Measurements from ENCODE around the gene MCC.
"Not testable (repeated sequence)": the region's sequence is repeated elsewhere in the genome, so short reads cannot be mapped to it uniquely, and the experiment has no call there.

DNA sequence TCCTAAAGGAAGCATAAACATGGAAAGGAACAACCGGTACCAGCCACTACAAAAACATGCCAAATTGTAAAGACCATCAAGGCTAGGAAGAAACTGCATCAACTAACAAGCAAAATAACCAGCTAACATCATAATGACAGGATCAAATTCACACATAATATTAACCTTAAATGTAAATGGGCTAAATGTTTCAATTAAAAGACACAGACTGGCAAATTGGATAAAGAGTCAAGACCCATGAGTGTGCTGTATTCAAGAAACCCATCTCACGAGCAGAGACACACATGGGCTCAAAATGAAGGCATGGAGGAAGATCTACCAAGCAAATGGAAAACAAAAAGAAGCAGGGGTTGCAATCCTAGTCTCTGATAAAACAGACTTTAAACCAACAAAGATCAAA, 411.6 kb downstream of the MCC start:
- not testable (repeated sequence) for TF ChIP-seq ISL1 (CRISPR knock-in tag; IDR thresholded peaks at IDR 0.05); PPARA (CRISPR knock-in tag; IDR thresholded peaks at IDR 0.05; ENCODE audit: borderline replicate concordance)
